ENCODE data around the gene NOX3. TPM values are rescaled to one million over a fixed set of nuclear protein-coding genes. Genes with fewer than 3 reads are reported as not detected.
"Not testable (repeated sequence)": the region's sequence is repeated elsewhere in the genome, so short reads cannot be mapped to it uniquely, and the experiment has no call there.

Gene NOX3
- total RNA-seq, 3 donors from 2014 or later (not counting 1 experiment from before 2014, with no cell fraction given), result not detected

DNA sequence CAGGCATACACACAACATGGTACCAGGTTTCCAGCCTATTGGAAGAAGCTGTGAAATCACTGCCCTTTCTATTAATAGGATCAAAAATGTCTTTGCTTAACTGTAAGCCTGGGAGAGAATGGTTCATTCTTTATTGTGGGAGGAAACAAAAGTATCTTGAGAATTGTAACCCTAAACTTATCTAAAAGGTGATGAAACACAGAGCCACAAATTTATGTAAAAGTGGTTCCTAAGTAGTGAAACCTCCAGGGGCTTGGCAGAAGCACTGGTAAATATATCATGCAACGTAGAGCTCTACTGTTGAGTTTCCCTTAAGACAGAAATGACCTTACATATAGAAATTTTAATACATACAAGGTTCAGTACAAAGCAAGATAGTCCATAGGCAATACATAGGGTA, 17.2 kb upstream of the NOX3 start:
- H3K4me1 Mint-ChIP-seq, result peaks cover 35 to 48% of the 10 kb centered on the region in 2 donors
- WGBS (ENCODE audit: insufficient coverage), result no CpG with 5 or more reads among the region's 1 CpG
- ATAC-seq, result peak in 1 of 3 donors; percentile 46
- no peak for DNase-seq
- intact Hi-C loops (cut with micrococcal nuclease), result no loop called here
- TF ChIP-seq CTCF (IDR thresholded peaks at IDR 0.05), result no peak
- H3K27ac Mint-ChIP-seq, result peak overlapping the region; percentile 42 to 70
- H3K9me3 Mint-ChIP-seq, result peaks cover 4 to 20% of the 10 kb centered on the region in 2 donors
- Histone ChIP-seq H3K36me3 (ENCODE audit: control insufficient read depth, insufficient read depth, low read length) (no peaks in the 10 kb centered on the region), H3K4me3 (ENCODE audit: low read length) (no peak overlapping the region), H3K4me1 (ENCODE audit: control insufficient read depth, insufficient read depth, low read length) (peaks cover 10% of the 10 kb centered on the region), H3K27me3 (ENCODE audit: control insufficient read depth, insufficient read depth, low read length) (no peaks in the 10 kb centered on the region), H3K9me3 (ENCODE audit: control insufficient read depth, insufficient read depth, low read length) (peaks cover 28% of the 10 kb centered on the region), H3K27ac (ENCODE audit: low read length) (no peak overlapping the region)
- peaks cover 17% of the 10 kb centered on the region for H3K36me3 Mint-ChIP-seq
- H3K27me3 Mint-ChIP-seq (ENCODE audit: low read depth in 2 of 2), result no peaks in the 10 kb centered on the region
- no peak overlapping the region for H3K4me3 Mint-ChIP-seq

- H3K4me3 Mint-ChIP-seq, result peak overlapping the region; percentile 70
- H3K4me1 Mint-ChIP-seq, result peaks cover 44 to 48% of the 10 kb centered on the region in 2 donors
- DNase-seq, result not testable (repeated sequence)
Observed at GRCh38 chr6:155470979-155471616, 15.5 kb upstream of the NOX3 start.

GRCh38 chr6:155468543-155468942, 12.9 kb upstream of the NOX3 start:
- H3K36me3 ChIP-seq (ENCODE audit: control insufficient read depth, insufficient read depth, low read length); DNase-seq; ATAC-seq; H3K4me3 Mint-ChIP-seq; H3K4me3 ChIP-seq (ENCODE audit: low read length); H3K27me3 Mint-ChIP-seq (ENCODE audit: low read depth in 2 of 2); H3K27me3 ChIP-seq (ENCODE audit: control insufficient read depth, insufficient read depth, low read length); H3K27ac ChIP-seq (ENCODE audit: low read length); H3K27ac Mint-ChIP-seq; intact Hi-C loops (cut with micrococcal nuclease): not testable (repeated sequence)
- peaks cover 8 to 35% of the 10 kb centered on the region in 2 donors for H3K9me3 Mint-ChIP-seq
- 97% methylated on average over 3 of the region's 3 CpGs for whole genome bisulfite sequencing (ENCODE audit: insufficient coverage)
- peaks cover 10% of the 10 kb centered on the region for H3K4me1 ChIP-seq (ENCODE audit: control insufficient read depth, insufficient read depth, low read length)
- H3K36me3 Mint-ChIP-seq, result peaks cover 35% of the 10 kb centered on the region
- peaks cover 35% of the 10 kb centered on the region for H3K9me3 ChIP-seq (ENCODE audit: control insufficient read depth, insufficient read depth, low read length)
- H3K4me1 Mint-ChIP-seq, result peaks cover 44 to 45% of the 10 kb centered on the region in 2 donors

More at GRCh38 chr6:155470979-155471616, 15.5 kb upstream of the NOX3 start:
- H3K27me3 ChIP-seq (ENCODE audit: control insufficient read depth, insufficient read depth, low read length); H3K4me3 ChIP-seq (ENCODE audit: low read length); H3K27ac ChIP-seq (ENCODE audit: low read length); intact Hi-C loops (cut with micrococcal nuclease); H3K36me3 ChIP-seq (ENCODE audit: control insufficient read depth, insufficient read depth, low read length); H3K27me3 Mint-ChIP-seq (ENCODE audit: low read depth in 2 of 2): not testable (repeated sequence)
- peaks cover 35% of the 10 kb centered on the region for H3K9me3 ChIP-seq (ENCODE audit: control insufficient read depth, insufficient read depth, low read length)
- peak; percentile 71 to 95 (median 87) for ATAC-seq
- H3K4me1 ChIP-seq (ENCODE audit: control insufficient read depth, insufficient read depth, low read length), result peaks cover 10% of the 10 kb centered on the region
- Mint-ChIP-seq H3K9me3 (peaks cover 7 to 32% of the 10 kb centered on the region in 2 donors), H3K36me3 (peaks cover 25% of the 10 kb centered on the region), H3K27ac (peak overlapping the region; percentile 65 to 78)
- 73% methylated on average over 5 of the region's 5 CpGs for WGBS (ENCODE audit: insufficient coverage)

GRCh38 chr6:155466539-155466938, 10.9 kb upstream of the NOX3 start:
- Mint-ChIP-seq H3K4me1 (peaks cover 28 to 29% of the 10 kb centered on the region in 2 donors), H3K27ac (no peak overlapping the region), H3K4me3 (no peak overlapping the region), H3K27me3 (ENCODE audit: low read depth in 2 of 2) (no peaks in the 10 kb centered on the region), H3K36me3 (peaks cover 35% of the 10 kb centered on the region), H3K9me3 (peaks cover 8 to 35% of the 10 kb centered on the region in 2 donors)
- Histone ChIP-seq H3K9me3 (ENCODE audit: control insufficient read depth, insufficient read depth, low read length) (peaks cover 35% of the 10 kb centered on the region), H3K27me3 (ENCODE audit: control insufficient read depth, insufficient read depth, low read length) (no peaks in the 10 kb centered on the region), H3K4me1 (ENCODE audit: control insufficient read depth, insufficient read depth, low read length) (peaks cover 10% of the 10 kb centered on the region), H3K36me3 (ENCODE audit: control insufficient read depth, insufficient read depth, low read length) (no peaks in the 10 kb centered on the region), H3K27ac (ENCODE audit: low read length) (no peak overlapping the region), H3K4me3 (ENCODE audit: low read length) (no peak overlapping the region)
- TF ChIP-seq CTCF (IDR thresholded peaks at IDR 0.05), result no peak
- no peak for ATAC-seq
- no peak for DNase-seq
- 98% methylated on average over 3 of the region's 3 CpGs for WGBS (ENCODE audit: insufficient coverage)
- intact Hi-C loops (cut with micrococcal nuclease), result no loop called here
